Kidney glomerular epithelial cell (primary cell): ENCODE results near the gene TRIM65.

ENCODE experiments used
- DNase-seq: peaks from one replicate; lab custom pipeline; 2025; lab: John Stamatoyannopoulos, UW

The TRIM65 gene

GRCh38 chr17:75896415-75897159 is at the start of gene TRIM65:
TSS of gene TRIM65 (minus strand) at chr17:75896951. CDS start at chr17:75896937, 14 bp downstream.
- DNase-seq = peak; percentile 32

GRCh38 chr17:75945211-75945610 is 48.5 kb upstream of the TRIM65 start:
- no peak for DNase-seq

- DNase-seq = no peak
Observed at GRCh38 chr17:75943491-75943890, 46.7 kb upstream of the TRIM65 start.

GRCh38 chr17:75942473-75942872 is 45.7 kb upstream of the TRIM65 start:
- DNase-seq = no peak

GRCh38 chr17:75941442-75941819 is 44.7 kb upstream of the TRIM65 start:
- peak; percentile 40 for DNase-seq

- DNase-seq = peak; percentile 94
Observed at GRCh38 chr17:75940727-75941441, 44.1 kb upstream of the TRIM65 start, which contains the start of gene FBF1. TSS of gene FBF1 (minus strand) at chr17:75941042. CDS start at chr17:75938149, 2,893 bp downstream.

- no peak for DNase-seq
Observed at GRCh38 chr17:75937652-75938051, 40.9 kb upstream of the TRIM65 start.

- no peak for DNase-seq
Observed at GRCh38 chr17:75933808-75934207, 37.1 kb upstream of the TRIM65 start.

GRCh38 chr17:75932852-75933251 is 36.1 kb upstream of the TRIM65 start:
- DNase-seq = no peak

- DNase-seq = no peak
Observed at GRCh38 chr17:75931062-75931461, 34.3 kb upstream of the TRIM65 start.

GRCh38 chr17:75927286-75927922 is 30.7 kb upstream of the TRIM65 start:
- no peak for DNase-seq

- no peak for DNase-seq
Observed at GRCh38 chr17:75926456-75926855, 29.7 kb upstream of the TRIM65 start.

- no peak for DNase-seq
Observed at GRCh38 chr17:75925912-75926311, 29.2 kb upstream of the TRIM65 start.

- DNase-seq = no peak
Observed at GRCh38 chr17:75925103-75925502, 28.4 kb upstream of the TRIM65 start.

- DNase-seq = no peak
Observed at GRCh38 chr17:75922963-75923874, 26.5 kb upstream of the TRIM65 start.

- no peak for DNase-seq
Observed at GRCh38 chr17:75922173-75922961, 25.6 kb upstream of the TRIM65 start.

- DNase-seq = no peak
Observed at GRCh38 chr17:75921596-75921995, 24.8 kb upstream of the TRIM65 start.

GRCh38 chr17:75920045-75920560 is 23.4 kb upstream of the TRIM65 start:
- DNase-seq = no peak

GRCh38 chr17:75919611-75920010 is 22.9 kb upstream of the TRIM65 start:
- no peak for DNase-seq

GRCh38 chr17:75917917-75918445 is 21.2 kb upstream of the TRIM65 start:
- no peak for DNase-seq
